ENCODE results near the gene SERAC1. TPM values are rescaled to one million over a fixed set of nuclear protein-coding genes. Genes with fewer than 3 reads are reported as not detected.

Gene SERAC1
- polyA plus RNA-seq, 3 donors: 4.3 to 5.1 (median 4.4) TPM

DNA sequence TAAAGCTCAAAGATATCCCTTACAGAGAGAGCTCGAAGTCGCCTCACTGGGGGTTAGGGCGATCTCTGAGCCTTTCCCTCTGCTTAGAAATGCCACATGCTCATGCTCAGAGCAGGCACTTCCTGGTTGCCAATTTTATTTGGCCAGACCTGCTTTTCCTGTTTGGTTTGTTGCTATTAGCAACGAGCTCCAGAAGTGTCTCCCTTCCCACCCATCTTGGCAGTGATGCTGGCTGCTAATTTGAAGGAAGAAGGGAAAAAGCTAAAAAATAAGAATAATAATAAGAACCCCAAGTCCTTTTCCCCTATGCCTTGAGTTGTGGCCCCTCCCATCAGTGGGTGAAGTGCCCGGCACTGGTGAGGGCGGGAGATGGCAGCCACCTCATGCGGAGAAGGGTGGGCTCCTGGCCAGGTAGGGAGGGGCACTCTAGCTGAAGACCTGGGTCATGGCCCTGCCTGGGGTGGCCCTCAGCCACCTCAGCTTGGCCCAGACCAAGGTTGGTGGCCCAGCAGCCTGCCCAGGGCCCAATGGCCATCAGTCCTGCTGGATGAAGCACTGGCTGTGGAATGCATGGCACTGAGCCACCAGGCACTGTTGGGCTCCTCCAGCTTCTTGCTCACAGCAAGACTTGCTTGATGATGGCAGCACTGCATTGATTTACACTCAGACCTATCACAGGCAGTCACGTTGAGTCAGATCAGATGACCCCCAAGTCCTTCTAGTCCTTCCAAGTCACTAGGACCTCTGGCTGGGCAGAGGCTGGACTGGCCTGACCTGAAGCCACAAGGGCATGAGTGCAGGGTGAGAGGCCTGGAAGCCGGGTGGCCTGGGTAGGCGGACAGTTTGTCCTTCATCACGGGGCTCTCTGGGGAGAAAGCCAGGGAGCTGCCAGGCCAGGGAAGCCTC is 107.4 kb downstream of the SERAC1 start:
- TF ChIP-seq, protein P1, sequence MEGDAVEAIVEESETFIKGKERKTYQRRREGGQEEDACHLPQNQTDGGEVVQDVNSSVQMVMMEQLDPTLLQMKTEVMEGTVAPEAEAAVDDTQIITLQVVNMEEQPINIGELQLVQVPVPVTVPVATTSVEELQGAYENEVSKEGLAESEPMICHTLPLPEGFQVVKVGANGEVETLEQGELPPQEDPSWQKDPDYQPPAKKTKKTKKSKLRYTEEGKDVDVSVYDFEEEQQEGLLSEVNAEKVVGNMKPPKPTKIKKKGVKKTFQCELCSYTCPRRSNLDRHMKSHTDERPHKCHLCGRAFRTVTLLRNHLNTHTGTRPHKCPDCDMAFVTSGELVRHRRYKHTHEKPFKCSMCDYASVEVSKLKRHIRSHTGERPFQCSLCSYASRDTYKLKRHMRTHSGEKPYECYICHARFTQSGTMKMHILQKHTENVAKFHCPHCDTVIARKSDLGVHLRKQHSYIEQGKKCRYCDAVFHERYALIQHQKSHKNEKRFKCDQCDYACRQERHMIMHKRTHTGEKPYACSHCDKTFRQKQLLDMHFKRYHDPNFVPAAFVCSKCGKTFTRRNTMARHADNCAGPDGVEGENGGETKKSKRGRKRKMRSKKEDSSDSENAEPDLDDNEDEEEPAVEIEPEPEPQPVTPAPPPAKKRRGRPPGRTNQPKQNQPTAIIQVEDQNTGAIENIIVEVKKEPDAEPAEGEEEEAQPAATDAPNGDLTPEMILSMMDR (IDR thresholded peaks at IDR 0.05): no peak
- Histone ChIP-seq H3K4me3 (replicated peaks in 1 of 3; ENCODE audit: low read depth in 2 of 3, low read length in 3 of 3) (no peak overlapping the region), H3K9me3 (replicated peaks in 1 of 2; ENCODE audit: control insufficient read depth in 1 of 2, insufficient read depth in 1 of 2, low read length in 2 of 2) (peaks cover 0 to 2% of the 10 kb centered on the region in 2 donors), H3K27ac (ENCODE audit: low read depth in 1 of 2, low read length in 2 of 2) (no peak overlapping the region), H3K36me3 (replicated peaks in 1 of 2; ENCODE audit: control insufficient read depth in 1 of 2, insufficient read depth in 2 of 2, low read length in 2 of 2) (no peaks in the 10 kb centered on the region), H3K79me2 (ENCODE audit: insufficient read depth, low read length) (no peaks in the 10 kb centered on the region), H3K9ac (ENCODE audit: insufficient read depth, low read length, poor library complexity, severe bottlenecking) (peak overlapping the region; percentile 23), H2AFZ (ENCODE audit: insufficient read depth, low read depth, low read length, poor library complexity, severe bottlenecking) (peak overlapping the region; percentile 42), H3K27me3 (ENCODE audit: control insufficient read depth in 2 of 2, insufficient read depth in 2 of 2, low read length in 2 of 2) (no peaks in the 10 kb centered on the region), H3K4me1 (ENCODE audit: control insufficient read depth in 1 of 2, insufficient read depth in 2 of 2, low read length in 2 of 2) (peaks cover 40 to 42% of the 10 kb centered on the region in 2 donors), H4K20me1 (ENCODE audit: insufficient read depth, low read length) (no peaks in the 10 kb centered on the region), H3K4me2 (replicated peaks; ENCODE audit: extremely low read depth, low read length, poor library complexity, severe bottlenecking) (no peak overlapping the region)
- peak; percentile 52 to 85 (median 68) for DNase-seq
- WGBS (ENCODE audit: insufficient coverage): 84% methylated on average over 4 of the region's 11 CpGs
- H3K9me3 Mint-ChIP-seq: peaks cover 0 to 9% (median 4%) of the 10 kb centered on the region in 7 donors
- H3K4me1 Mint-ChIP-seq: peaks cover 31% of the 10 kb centered on the region
- intact Hi-C loops (cut with micrococcal nuclease): no loop called here
- H3K27ac Mint-ChIP-seq: peak overlapping the region in 6 of 7 donors; percentile 15 to 97 (median 76)
- peaks cover 0 to 4% of the 10 kb centered on the region in 2 donors for H3K36me3 Mint-ChIP-seq
- peaks cover 0 to 2% (median 0%) of the 10 kb centered on the region in 3 donors for H3K27me3 Mint-ChIP-seq (ENCODE audit: low read depth in 3 of 3)
- no peak overlapping the region for H3K4me3 Mint-ChIP-seq

Other genes with a start within 250 kb of the SERAC1 start
- 1 to 10 TPM in 2 of 3 donors, under 1 TPM in 1; 0.82 to 2.0 (median 1.6) TPM for gene SYNJ2, start 186.4 kb downstream of the SERAC1 start, polyA plus RNA-seq
- 10 to 100 TPM in 2 of 3 donors, 1 to 10 TPM in 1; 1.1 to 14.8 (median 14.1) TPM for gene GTF2H5, start 88 bp upstream of the SERAC1 start, polyA plus RNA-seq
- gene TULP4, start 144.2 kb upstream of the SERAC1 start, polyA plus RNA-seq: 10 to 100 TPM in 1 of 3 donors, 1 to 10 TPM in 2; 6.5 to 10.6 (median 7.9) TPM

Measured in CD14-positive monocyte (primary cell).